BE2C (cell line): Measurements from ENCODE around the gene THRA.
A peak's percentile ranks its signal among the peaks of the same experiment; 100 is the strongest.

Source experiments
- DNase-seq: peaks from one replicate; pipeline ENCODE4 v3.0.0-alpha.2; 2020
- H3K27me3 ChIP-seq: fragments of 250-450 bp; sonication (Bioruptor Pico); 2 replicates; pipeline ENCODE4 v1.5.1; 2020; ENCODE audit warnings: mild to moderate bottlenecking
- H3K36me3 ChIP-seq: fragments of 250-450 bp; sonication (Bioruptor Pico); 2 replicates; pipeline ENCODE4 v1.5.1; 2020; ENCODE audit warnings: mild to moderate bottlenecking
- H3K4me1 ChIP-seq: fragments of 250-450 bp; sonication (Bioruptor Pico); 2 replicates; pipeline ENCODE4 v1.5.1; 2020
- H3K4me3 ChIP-seq: 2 replicates; pipeline ENCODE4 v1.5.1; 2011; ENCODE audit warnings: low read depth, low read length
- H3K9me3 ChIP-seq: fragments of 250-450 bp; sonication (Bioruptor Pico); 2 replicates; pipeline ENCODE4 v1.5.1; 2020
- CTCF ChIP-seq: IDR thresholded peaks from 2 replicates; pipeline ENCODE4 v1.5.1; 2012; ENCODE audit warnings: mild to moderate bottlenecking, low read depth, low read length

The THRA gene

GRCh38 chr17:40025991-40026815 lies 36.6 kb upstream of the THRA start:
- Histone ChIP-seq H3K36me3 (peaks cover 62% of the 10 kb centered on the region), H3K9me3 (no peaks in the 10 kb centered on the region), H3K4me3 (no peak overlapping the region), H3K27me3 (no peaks in the 10 kb centered on the region), H3K4me1 (peaks cover 4% of the 10 kb centered on the region; the same call in 1 of the 2 replicates)
- TF ChIP-seq CTCF = no peak
- DNase-seq = no peak

- DNase-seq = peak; percentile 90
- H3K4me1 ChIP-seq = peaks cover 4% of the 10 kb centered on the region; the same call in 1 of the 2 replicates
- peak; percentile 85 for TF ChIP-seq CTCF
- peaks cover 62% of the 10 kb centered on the region for H3K36me3 ChIP-seq
- H3K9me3 ChIP-seq = no peaks in the 10 kb centered on the region
- no peak overlapping the region for H3K4me3 ChIP-seq
- H3K27me3 ChIP-seq = no peaks in the 10 kb centered on the region
Measured at GRCh38 chr17:40026816-40027613, 35.8 kb upstream of the THRA start.

GRCh38 chr17:40027614-40028012 lies 35.2 kb upstream of the THRA start:
- TF ChIP-seq CTCF = no peak
- H3K36me3 ChIP-seq = peaks cover 64% of the 10 kb centered on the region
- H3K27me3 ChIP-seq = no peaks in the 10 kb centered on the region
- H3K4me1 ChIP-seq = peaks cover 4% of the 10 kb centered on the region; the same call in 1 of the 2 replicates
- no peaks in the 10 kb centered on the region for H3K9me3 ChIP-seq
- no peak overlapping the region for H3K4me3 ChIP-seq
- DNase-seq = no peak

GRCh38 chr17:40028595-40028994 lies 34.2 kb upstream of the THRA start:
- Histone ChIP-seq H3K36me3 (peaks cover 66% of the 10 kb centered on the region), H3K27me3 (no peaks in the 10 kb centered on the region), H3K9me3 (no peaks in the 10 kb centered on the region), H3K4me3 (no peak overlapping the region), H3K4me1 (peaks cover 4% of the 10 kb centered on the region; the same call in 1 of the 2 replicates)
- no peak for DNase-seq
- TF ChIP-seq CTCF = no peak

GRCh38 chr17:40031706-40032105 lies 31.1 kb upstream of the THRA start:
- no peaks in the 10 kb centered on the region; the same call in 1 of the 2 replicates for H3K4me1 ChIP-seq
- H3K36me3 ChIP-seq = peaks cover 59% of the 10 kb centered on the region
- DNase-seq = no peak
- no peak for TF ChIP-seq CTCF
- H3K4me3 ChIP-seq = no peak overlapping the region
- no peaks in the 10 kb centered on the region for H3K9me3 ChIP-seq
- H3K27me3 ChIP-seq = no peaks in the 10 kb centered on the region
